HG03442 (cell line): ENCODE data around the gene FAM227B.
"Not testable (repeated sequence)": the region's sequence is repeated elsewhere in the genome, so short reads cannot be mapped to it uniquely, and the experiment has no call there.

Source experiments
- ATAC-seq: cut with Tn5 transposase; IDR thresholded peaks from one replicate; pipeline ENCODE4 v1.9.1; 2021; ENCODE audit warnings: mild to moderate bottlenecking, moderate library complexity; ENCODE audit not compliant: unreplicated experiment

The FAM227B gene

DNA sequence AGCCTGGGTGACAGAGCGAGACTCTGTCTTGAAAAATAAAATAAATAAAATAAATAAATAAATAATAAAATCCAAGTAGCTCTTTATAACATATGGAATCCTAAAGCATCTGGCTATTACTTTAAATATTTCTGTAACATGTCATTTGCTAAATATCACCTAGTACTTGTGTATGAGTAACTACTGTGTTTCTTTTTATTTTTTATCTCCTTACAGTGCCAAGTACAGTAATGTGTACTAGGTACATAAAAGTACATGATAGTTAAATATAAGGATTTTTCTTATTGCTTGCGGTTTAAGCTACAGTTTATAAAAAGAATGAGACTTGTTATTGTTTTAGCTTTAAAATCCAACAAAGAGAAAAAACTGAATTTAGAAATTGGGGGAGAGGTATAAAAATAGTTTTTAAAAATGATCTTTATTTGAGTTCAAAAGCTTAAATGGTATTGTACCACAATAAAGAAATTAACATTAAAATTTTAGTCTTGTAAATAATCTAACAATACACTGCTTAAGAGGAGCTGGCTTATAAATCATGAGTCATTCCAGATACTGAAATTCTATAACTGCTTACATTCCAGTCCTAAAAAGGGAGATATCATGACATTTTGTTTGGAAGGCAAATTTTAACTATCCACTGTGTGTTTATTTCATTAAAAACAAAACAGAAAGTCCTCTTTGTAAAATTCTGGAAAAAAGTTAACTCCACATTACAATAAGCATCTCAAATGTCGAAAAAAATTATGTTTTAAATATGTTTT is 124.4 kb downstream of the FAM227B start:
- ATAC-seq: no peak

DNA sequence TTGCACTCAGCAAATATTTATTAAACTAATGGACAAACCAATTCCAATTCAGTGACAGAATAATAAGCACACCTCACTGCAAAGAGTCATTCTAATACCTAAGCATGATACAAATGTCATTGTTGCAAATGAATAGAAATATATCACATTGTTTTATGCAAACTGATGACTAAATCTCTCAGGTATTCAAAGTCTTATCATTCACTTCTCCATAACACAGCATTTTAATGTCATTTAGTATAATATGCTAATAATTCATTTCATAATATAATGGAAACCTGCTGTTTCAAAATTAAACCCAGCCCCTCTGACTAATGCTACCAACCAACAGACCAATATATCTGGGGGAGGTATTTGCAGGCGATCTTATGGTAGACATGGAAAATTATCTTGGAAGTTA is 125.8 kb downstream of the FAM227B start:
- no peak for ATAC-seq

DNA sequence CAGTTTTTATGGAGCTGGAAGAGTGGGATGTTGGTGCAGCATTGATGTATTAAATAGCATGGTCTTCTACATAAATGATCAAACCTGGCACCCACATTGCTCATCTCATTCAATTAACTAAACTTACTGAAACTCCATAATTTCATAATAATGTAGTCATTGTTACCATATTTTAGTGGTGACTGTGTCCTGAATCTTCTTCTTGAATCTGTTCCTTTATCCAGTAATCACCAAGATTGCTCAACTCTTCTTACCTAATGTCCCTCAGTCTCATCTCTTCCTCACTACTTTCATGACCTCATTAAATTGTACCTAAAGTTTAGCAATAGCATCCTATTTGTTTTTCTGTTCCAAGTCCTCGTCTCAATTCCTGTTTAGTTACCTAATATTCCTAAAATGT is 127.8 kb downstream of the FAM227B start:
- no peak for ATAC-seq

DNA sequence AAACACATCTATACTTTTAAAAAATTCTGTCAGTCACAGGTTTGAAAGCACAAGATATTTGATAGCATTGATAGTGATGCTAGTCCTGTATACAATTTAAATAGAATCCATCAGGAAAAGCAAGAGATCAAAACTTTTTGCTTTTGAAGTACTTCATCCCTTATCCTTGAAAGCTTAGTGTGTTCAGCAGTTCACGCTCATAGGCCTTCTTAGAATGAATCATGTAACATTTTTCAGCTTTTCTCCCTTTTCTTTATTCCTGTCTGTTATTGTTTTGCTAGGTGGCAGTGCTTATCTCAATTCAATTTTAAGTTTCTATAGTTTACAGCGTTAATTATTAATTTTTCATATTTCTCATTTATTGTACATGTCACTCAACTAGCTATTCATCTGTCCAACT is 128.5 kb downstream of the FAM227B start:
- ATAC-seq: no peak

DNA sequence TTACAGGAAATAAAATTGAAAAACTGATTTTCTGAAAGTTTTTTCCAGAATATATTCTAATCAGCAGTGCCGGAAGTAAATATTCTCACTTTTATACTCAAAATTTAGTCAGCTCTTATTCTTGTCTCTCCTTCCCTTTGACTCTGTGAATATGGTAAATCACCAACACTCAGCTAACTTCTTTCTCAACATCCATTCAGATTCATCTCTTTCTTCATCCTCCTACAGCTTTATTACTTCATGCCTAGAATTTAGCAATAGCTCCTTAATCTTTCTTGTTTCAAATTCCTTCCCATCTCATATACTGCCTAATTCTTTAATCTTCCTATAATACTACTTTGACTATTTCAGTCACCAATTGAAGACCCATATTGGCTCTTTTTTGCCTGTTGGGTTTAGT is 129.7 kb downstream of the FAM227B start:
- no peak for ATAC-seq

DNA sequence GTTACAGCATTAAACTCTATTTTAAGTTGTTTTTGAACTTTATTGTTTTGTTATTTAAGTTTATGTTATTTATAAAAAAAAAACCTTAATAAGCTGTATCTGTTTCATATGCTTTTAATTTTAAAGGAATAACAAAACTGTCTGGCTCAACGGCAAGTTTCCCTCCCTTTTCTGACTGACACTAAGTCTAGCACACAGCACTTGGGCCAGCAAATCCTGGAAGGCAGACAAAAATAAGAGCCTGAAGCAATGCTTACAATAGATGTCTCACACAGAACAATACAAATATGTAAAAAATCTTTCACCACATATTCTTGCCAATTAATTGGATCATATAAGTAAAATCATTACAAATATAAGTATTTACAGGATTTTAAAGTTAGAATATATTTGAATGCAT is 135.2 kb downstream of the FAM227B start:
- not testable (repeated sequence) for ATAC-seq

DNA sequence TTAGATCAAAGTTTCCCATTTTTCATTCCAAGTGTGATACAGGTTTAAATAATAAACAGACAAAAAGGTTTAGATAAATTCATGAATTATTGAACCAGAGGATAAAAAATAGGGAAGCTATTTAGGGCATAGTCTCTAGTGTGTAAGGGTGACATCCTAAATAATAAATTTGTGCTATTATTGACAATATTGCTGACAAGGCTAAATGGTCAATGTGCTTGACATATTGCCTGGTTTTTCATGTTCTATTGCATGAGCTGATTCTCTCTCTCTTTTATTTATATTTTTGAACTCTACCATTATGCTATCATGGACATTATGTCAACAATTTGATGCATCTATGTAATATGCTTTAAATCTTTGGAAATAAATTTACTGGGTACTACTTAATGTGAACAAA is 141.6 kb downstream of the FAM227B start:
- not testable (repeated sequence) for ATAC-seq

DNA sequence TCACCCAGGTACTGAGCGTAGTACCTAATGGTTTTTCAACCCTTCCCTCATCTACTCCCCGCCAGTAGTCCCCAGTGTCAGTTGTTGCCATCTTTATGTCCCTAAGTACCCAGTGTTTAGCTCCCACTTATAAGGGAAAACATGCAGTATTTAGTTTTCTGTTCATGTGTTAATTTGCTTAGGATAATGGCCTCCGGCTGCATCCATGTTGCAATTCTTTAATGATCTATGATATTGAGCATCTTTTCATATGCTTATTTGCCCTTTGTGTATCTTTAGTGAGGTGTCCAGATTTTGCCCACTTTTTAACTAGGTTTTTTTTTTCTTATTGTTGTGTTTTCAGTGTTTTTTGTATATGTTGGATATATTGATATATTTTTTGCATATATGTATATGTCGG is 142.6 kb downstream of the FAM227B start:
- not testable (repeated sequence) for ATAC-seq

DNA sequence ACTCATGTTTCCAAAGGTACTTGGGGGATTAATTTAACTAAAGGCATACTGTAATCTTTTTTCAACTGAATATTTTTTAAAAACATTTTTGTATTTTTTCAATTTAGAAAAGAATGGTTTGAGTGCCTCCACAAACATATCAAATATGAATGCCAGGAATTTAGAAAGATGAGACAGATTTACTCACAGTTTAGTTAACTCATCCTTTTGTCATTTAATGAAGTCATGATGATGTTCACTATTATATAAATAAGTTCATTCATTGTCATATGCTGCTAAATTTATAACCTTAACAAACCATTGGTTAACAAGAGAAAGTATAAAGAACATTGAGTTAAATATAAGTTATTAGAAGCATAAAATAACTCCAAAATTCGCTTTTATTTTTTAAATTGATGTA is 147.6 kb downstream of the FAM227B start:
- no peak for ATAC-seq

DNA sequence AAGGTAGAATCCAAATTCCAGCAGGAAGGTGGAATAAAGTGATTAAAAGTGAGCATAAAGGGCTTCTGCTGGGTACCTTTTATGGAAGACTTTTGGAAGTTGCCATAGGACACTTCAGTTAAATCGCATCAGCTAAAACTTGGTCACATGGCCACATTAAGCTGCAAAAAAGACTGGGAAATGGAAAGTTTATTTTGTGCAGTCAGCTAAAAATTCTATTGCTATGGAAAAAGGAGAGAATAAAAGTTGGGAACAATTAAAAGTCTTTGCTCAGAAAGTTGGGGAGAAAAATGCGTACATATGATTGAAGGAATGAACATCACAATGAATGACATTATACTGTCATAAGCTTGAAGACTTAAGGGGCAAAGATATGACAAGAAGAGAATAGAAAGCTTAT is 148.3 kb downstream of the FAM227B start:
- ATAC-seq: no peak

DNA sequence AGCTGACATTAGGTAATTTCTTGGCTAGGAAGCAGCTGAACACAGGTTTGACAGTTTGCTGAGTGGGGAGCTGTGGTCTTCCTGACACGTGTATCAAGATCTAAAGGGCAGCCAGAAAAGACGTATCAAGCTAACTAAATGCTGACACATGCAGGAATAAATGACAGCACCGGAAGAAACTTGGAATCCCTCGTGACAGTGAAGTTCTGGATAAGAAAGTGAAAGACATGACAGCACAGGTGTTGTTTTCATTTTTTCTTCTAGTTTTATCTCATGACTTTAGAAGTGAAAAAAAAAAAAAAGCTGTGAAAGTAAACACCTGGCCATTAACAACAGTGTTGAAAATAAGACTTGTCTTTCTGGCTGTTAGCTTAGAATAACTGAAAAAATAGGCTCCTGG is 148.9 kb downstream of the FAM227B start:
- peak; percentile 81 for ATAC-seq

DNA sequence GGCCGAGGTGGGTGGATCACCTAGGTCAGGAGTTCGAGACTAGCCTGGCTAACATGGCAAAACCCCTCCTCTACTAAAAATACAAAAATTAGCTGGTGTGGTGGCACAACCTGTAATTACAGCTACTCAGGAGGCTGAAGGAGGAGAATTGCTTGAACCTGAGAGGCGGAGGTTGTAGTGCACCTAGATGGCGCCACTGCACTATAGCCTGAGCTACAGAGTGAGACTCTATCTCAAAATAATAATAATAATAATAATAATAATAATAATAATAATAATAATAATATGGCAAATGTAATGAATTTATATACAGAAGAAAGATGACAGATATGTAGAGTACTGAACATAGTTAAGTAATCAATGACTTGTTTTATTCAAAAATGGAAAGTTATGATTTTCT is 149.4 kb downstream of the FAM227B start:
- not testable (repeated sequence) for ATAC-seq

DNA sequence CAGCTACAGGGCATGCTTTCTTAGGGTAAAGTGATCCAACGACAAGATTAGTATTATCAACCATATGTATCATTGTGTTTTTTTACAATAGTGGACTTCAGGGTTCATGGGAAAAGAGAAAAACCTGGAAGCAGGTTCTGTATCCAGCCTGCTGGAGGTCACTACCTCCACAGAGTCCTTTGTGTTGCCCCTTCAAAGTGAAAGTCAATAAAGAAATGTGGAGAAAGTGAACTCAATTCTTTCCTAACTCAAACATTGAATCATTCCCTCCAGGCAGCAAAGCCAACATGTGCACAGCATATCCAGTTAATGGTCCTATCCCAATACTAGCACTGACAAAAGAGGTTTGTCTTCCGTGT is 152.2 kb downstream of the FAM227B start:
- no peak for ATAC-seq

DNA sequence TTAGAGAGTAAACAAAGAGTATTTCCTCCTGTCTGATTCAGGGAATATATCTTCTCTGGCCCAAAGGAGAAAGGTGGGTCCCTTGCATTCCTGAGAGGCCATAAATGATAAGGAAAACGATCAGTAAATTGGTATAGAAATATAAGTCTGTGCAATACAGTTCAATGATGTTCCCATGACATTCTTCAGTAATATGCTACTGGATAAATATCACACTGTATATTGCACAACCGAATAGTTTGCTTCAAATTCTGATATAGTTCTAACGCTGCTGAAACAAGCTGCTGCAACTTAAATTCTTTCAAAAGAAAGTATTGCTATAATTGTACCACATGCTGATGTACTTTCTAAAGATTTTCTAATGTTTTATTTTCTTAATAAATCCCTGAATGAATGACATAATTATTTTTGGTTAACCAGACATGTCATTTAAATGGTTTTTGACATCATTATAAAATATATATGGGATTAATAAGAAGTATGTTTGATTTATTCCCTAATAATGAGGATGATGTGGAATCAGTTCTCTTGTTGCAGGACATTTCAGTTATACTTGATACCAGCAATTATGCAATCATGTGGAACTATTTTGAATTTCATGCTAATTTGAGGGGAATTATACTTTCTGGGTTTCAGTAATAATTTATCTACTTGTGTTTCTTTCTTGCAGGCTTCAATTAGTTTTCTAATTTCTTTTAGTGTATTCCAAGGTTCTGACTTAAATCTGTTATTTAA is 152.7 kb downstream of the FAM227B start:
- no peak for ATAC-seq

DNA sequence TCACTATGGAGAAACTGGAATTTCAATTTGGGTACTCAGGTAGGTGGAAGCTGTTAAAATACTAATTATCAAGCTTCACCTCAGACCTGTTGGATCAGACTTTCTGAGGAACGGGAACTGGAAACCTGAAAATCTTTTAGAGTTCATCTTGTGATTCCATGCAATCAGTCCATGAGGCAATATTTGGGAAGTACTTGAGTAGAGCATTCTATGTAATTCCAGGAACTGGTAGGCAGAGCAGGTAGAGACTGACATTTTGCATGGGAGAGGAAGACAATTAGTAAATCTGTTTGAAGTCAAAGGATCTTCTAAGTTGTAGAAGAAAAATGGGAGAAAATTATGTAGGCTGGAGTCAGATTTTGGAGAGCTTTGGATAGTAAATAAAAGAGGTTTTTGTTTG is 154.5 kb downstream of the FAM227B start:
- ATAC-seq: no peak

DNA sequence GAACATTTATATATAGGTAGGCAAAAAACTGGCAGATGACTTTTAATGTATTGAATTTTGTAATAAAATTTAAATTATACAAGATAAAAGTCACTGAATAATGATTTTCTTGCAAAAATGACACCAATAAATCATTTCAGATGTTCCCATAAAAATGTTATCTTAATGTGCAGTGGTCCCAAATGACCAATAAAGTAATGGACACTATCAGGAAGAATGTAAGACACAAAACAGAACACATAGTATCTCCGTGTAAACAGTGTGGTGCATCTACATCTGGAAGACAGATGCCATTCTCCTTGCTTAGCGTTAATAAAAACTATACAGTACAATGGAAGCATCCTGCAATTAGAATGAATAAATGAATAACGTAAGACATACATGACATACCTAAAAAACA is 156.1 kb downstream of the FAM227B start:
- no peak for ATAC-seq

DNA sequence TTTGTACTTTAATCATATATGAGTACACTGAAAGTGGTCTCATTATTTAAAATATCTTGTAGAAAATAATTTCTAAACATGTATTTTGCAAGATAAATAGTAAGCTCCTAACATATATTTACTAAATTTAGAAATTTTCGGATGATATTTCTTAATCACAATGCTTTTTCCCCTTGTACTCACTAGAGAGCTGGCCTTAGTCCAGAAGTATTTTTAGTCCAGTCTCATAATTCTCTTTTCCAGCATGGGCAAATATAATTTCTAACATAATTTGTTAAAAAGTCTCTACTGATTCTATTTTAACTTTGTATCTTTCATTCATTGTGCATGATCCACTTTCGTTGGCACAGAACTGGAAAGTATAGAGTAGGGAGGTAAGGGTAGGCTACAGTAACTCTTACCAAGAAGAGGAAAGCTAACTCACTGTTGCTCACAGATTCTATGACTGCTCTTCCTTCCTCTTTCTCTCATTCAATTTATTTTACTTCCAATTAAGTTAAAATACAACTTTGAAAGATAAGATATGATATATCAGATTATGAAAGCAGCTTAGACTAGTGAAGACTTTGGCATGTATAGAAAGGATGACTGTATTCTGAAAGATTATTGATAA is 158.3 kb downstream of the FAM227B start:
- ATAC-seq: no peak

DNA sequence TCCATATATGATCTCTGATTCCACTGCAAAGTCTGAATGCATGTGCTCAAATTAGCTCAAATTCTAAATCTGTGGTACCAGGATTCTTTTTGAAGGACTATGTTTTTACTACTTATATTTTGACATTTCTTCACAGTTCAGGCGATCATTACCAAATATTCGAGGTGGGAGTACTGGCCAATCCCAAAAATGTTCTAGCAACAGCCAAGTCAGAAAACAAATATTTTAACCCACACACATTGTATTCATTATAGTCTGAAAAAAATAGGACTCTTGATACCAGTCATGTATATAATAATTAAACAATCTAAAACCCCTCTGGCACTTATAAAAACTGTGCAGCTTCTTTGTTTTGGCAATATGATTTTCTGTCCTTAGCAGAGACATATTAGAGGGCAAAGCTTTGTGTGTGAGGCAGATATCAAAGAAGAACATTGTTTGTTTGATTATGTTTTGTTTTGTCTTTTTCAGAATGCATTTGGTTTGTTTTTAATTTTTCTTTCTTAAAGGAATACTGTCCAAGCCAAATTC is 160.1 kb downstream of the FAM227B start:
- no peak for ATAC-seq

DNA sequence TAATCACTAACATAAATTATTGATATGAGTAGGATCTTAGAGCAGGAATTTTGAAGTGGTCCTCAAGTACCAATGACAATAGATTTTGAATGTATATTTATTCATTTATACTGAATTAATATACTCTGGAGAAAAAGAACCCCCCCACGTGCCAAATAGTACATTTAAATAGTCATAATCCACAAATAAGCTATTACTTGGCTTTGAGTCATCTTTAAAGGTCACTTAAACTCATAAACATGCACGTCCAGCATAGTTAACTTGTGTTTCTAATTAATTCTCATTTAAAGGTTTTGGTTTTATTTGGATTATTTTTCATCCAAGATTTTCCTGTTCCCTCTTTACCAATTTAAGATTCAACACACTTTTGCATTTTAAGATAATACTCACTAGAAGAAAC is 162.5 kb downstream of the FAM227B start:
- no peak for ATAC-seq

DNA sequence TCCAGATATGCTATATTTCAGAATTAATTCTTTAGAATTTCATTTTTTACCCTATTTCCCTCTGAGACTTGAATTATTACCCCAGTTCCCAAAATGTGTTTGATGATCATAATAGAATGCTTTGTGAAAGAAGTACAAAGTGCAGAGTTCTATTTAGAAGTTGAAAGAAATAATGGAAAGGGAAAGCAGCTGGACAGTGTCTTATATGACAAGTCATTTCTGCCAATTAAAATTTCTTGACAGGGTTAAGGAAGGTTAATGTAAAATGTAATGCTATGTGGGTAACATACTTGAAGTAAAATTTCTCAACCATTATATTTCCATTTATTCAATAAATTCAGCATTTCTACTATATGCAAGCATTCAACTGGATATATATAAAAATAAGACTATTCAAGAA is 164.5 kb downstream of the FAM227B start:
- ATAC-seq: no peak

DNA sequence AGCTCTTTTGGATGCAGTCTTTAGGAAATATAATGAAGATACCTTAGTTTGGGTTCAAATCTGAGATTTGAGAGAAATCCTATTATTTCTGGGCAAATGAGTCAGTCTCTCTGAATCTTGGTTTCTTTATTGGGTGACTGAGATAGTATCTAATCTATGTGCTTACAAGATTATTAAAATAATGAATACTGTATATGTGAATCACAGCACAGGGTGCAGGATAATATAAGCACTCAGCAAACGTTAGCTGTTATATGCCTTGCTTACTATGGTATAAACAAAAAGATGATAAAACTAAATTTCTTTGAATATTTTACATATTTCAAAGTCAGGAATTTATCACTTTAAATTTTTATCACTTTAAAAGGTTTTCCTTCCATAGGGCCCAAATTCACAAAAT is 168.0 kb downstream of the FAM227B start:
- ATAC-seq: no peak

DNA sequence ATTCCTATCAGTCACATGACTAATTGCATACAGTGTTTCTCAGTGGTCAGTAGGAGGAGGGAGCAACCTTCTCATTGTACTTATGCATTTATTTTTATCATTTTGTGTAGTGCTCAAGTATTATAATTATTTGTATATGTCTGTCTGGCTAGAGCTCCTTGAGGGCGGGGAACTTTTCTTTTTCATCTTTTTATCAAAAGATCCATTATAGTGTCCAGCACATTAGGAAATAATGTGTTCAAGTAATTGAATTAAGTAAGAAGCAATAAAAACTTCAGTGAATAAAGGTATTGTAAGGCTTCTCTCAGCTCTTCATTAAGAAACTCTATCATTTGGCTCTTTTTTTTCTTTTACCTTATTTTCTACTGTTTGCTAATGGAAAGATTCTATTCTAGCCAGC is 178.8 kb downstream of the FAM227B start:
- ATAC-seq: no peak
